Stimulated activated CD8-positive, alpha-beta memory T cell treated with anti-CD3 and anti-CD28 coated beads, Interleukin-2, amount 100 ng/mL, for 48 hours (primary cell): Measurements from ENCODE around the gene RALGAPB.

Experiments used
- DNase-seq, 2 donors: peaks; one replicate each; pipeline ENCODE4 v3.0.0-alpha.2; 2020; ENCODE audit warnings: low read depth in 2 of 2

RALGAPB gene

GRCh38 chr20:38609815-38610214, 137.2 kb downstream of the RALGAPB start:
- DNase-seq: no peak

GRCh38 chr20:38610521-38610920, 137.9 kb downstream of the RALGAPB start:
- DNase-seq: no peak

GRCh38 chr20:38612751-38613515, 140.3 kb downstream of the RALGAPB start:
- DNase-seq: no peak

GRCh38 chr20:38615283-38615682, 142.6 kb downstream of the RALGAPB start:
- no peak for DNase-seq

- no peak for DNase-seq
These were observed 143.8 kb downstream of the RALGAPB start for GRCh38 chr20:38616457-38616856.

- DNase-seq: no peak
These were observed 144.6 kb downstream of the RALGAPB start for GRCh38 chr20:38617011-38617829.

GRCh38 chr20:38617830-38618196, 145.2 kb downstream of the RALGAPB start:
- DNase-seq: no peak

GRCh38 chr20:38620441-38620840, 147.8 kb downstream of the RALGAPB start:
- no peak for DNase-seq

- DNase-seq: no peak
These were observed 150.4 kb downstream of the RALGAPB start for GRCh38 chr20:38623061-38623460.

- no peak for DNase-seq
These were observed 151.4 kb downstream of the RALGAPB start for GRCh38 chr20:38624084-38624483.

- DNase-seq: no peak
These were observed 153.3 kb downstream of the RALGAPB start for GRCh38 chr20:38625896-38626295.

- no peak for DNase-seq
These were observed 154.4 kb downstream of the RALGAPB start for GRCh38 chr20:38626921-38627659.
